K562 (cell line): ENCODE results near the gene SORCS1.

ENCODE experiments used
- CEBPG ChIP-seq, 3 experiments: fragments of 200-800 bp in 1 of 3; sonication (Bioruptor generic) in 1 of 3; sonication (generic) in 1 of 3; formaldehyde crosslinking in 1 of 3; IDR thresholded peaks in 2 of 3; conservative IDR thresholded peaks in 1 of 3; 2 replicates each; pipeline versions ENCODE4 v1.6.1 to v1.8.0; 2016 to 2022; ENCODE audit warnings: missing compliant biosample characterization in 2 of 3, missing genetic modification characterization in 2 of 3, mild to moderate bottlenecking in 1 of 3, missing genetic modification reagents in 1 of 3
- CHD2 ChIP-seq: IDR thresholded peaks from 2 replicates; pipeline ENCODE4 v1.6.1; 2011; ENCODE audit warnings: low read depth, low read length
- POLR2A ChIP-seq: fragments of 450-650 bp; conservative IDR thresholded peaks from 2 replicates; pipeline ENCODE4 v1.6.1; 2016
- RBM39 ChIP-seq: fragments of 200-400 bp; formaldehyde crosslinking; optimal IDR thresholded peaks from 2 replicates; pipeline ENCODE3; 2018; ENCODE audit warnings: low read depth, low read length

GRCh38 chr10:106832846-106833245 is 331.7 kb downstream of the SORCS1 start:
- no peak for TF ChIP-seq CEBPG (CRISPR knock-in tag; IDR thresholded peaks at IDR 0.05)
- no peak for TF ChIP-seq CEBPG (tag; conservative IDR thresholded peaks at IDR 0.05 in 1 of 2, IDR thresholded peaks at IDR 0.05 in 1 of 2)
- no peak for TF ChIP-seq POLR2A
- TF ChIP-seq RBM39, result no peak
- no peak for TF ChIP-seq CHD2
